ENCODE measurements around the gene LRRC49.
A peak's percentile ranks its signal among the peaks of the same experiment; 100 is the strongest.
"Not testable (repeated sequence)": the region's sequence is repeated elsewhere in the genome, so short reads cannot be mapped to it uniquely, and the experiment has no call there.

LRRC49 gene

GRCh38 chr15:70974004-70974832, 81.6 kb downstream of the LRRC49 start:
- DNase-seq (ENCODE audit: low spot score) (peak; percentile 23), FAIRE-seq (no peak)

GRCh38 chr15:70976851-70977250, 84.2 kb downstream of the LRRC49 start:
- no peak for DNase-seq (ENCODE audit: low spot score)
- FAIRE-seq = no peak

- DNase-seq (ENCODE audit: low spot score) (no peak), FAIRE-seq (no peak)
Measured at GRCh38 chr15:70995383-70995970, 102.9 kb downstream of the LRRC49 start.

GRCh38 chr15:70998319-70998718, 105.7 kb downstream of the LRRC49 start:
- FAIRE-seq (no peak), DNase-seq (ENCODE audit: low spot score) (no peak)

GRCh38 chr15:71002316-71002715, 109.7 kb downstream of the LRRC49 start:
- no peak for FAIRE-seq
- no peak for DNase-seq (ENCODE audit: low spot score)

GRCh38 chr15:71003319-71003718, 110.7 kb downstream of the LRRC49 start:
- FAIRE-seq (no peak), DNase-seq (ENCODE audit: low spot score) (no peak)

GRCh38 chr15:71004506-71004905, 111.9 kb downstream of the LRRC49 start:
- DNase-seq (ENCODE audit: low spot score) = not testable (repeated sequence)

GRCh38 chr15:71005895-71006294, 113.3 kb downstream of the LRRC49 start:
- FAIRE-seq (no peak), DNase-seq (ENCODE audit: low spot score) (no peak)

More at GRCh38 chr15:71004506-71004905, 111.9 kb downstream of the LRRC49 start:
- FAIRE-seq = not testable (repeated sequence)

- DNase-seq (ENCODE audit: low spot score) (no peak), FAIRE-seq (no peak)
Measured at GRCh38 chr15:71008250-71008870, 115.7 kb downstream of the LRRC49 start.

GRCh38 chr15:71010472-71010871, 117.8 kb downstream of the LRRC49 start:
- FAIRE-seq = no peak
- no peak for DNase-seq (ENCODE audit: low spot score)

- FAIRE-seq (no peak), DNase-seq (ENCODE audit: low spot score) (no peak)
Measured at GRCh38 chr15:71010997-71011396, 118.4 kb downstream of the LRRC49 start.

GRCh38 chr15:71011503-71012155, 119.0 kb downstream of the LRRC49 start:
- peak; percentile 38 for DNase-seq (ENCODE audit: low spot score)
- peak; percentile 78 for FAIRE-seq

- FAIRE-seq = no peak
- DNase-seq (ENCODE audit: low spot score) = no peak
Measured at GRCh38 chr15:71013446-71013845, 120.8 kb downstream of the LRRC49 start.

- DNase-seq (ENCODE audit: low spot score) (no peak), FAIRE-seq (no peak)
Measured at GRCh38 chr15:71015342-71015741, 122.7 kb downstream of the LRRC49 start.

GRCh38 chr15:71031232-71031631, 138.6 kb downstream of the LRRC49 start:
- DNase-seq (ENCODE audit: low spot score); FAIRE-seq: not testable (repeated sequence)

- not testable (repeated sequence) for DNase-seq (ENCODE audit: low spot score); FAIRE-seq
Measured at GRCh38 chr15:71035478-71035877, 142.9 kb downstream of the LRRC49 start.

- FAIRE-seq = no peak
- DNase-seq (ENCODE audit: low spot score) = no peak
Measured at GRCh38 chr15:71042356-71042922, 149.8 kb downstream of the LRRC49 start.

- no peak for FAIRE-seq
- peak; percentile 26 for DNase-seq (ENCODE audit: low spot score)
Measured at GRCh38 chr15:71043373-71043772, 150.7 kb downstream of the LRRC49 start.

- DNase-seq (ENCODE audit: low spot score) (no peak), FAIRE-seq (no peak)
Measured at GRCh38 chr15:71044006-71044405, 151.4 kb downstream of the LRRC49 start.

- not testable (repeated sequence) for DNase-seq (ENCODE audit: low spot score); FAIRE-seq
Measured at GRCh38 chr15:71046146-71046545, 153.5 kb downstream of the LRRC49 start.

- FAIRE-seq (peak; percentile 92), DNase-seq (ENCODE audit: low spot score) (peak; percentile 93)
Measured at GRCh38 chr15:71048913-71049675, 156.5 kb downstream of the LRRC49 start.

Data from RCC 7860 (cell line).